PC-3 (cell line): Measurements from ENCODE around the gene HOXA9. TPM values are rescaled to one million over a fixed set of nuclear protein-coding genes. Genes with fewer than 3 reads are reported as not detected.

Experiments used
- ATAC-seq: fragments of 200-7000 bp; cut with Tn5 transposase; 2 replicates; pipeline ENCODE4 v1.9.1; 2020; ENCODE audit warnings: mild to moderate bottlenecking, moderate library complexity
- Bru-seq: library from RNA; stranded (reverse); fragments of 400-500 nt; gene quantifications from one replicate; lab custom pipeline; 2021; lab: Mats Ljungman, UMichigan
- BruChase-seq, 2 experiments: library from RNA; stranded (reverse); fragments of 400-500 nt; gene quantifications; one replicate each; lab custom pipeline; 2021; lab: Mats Ljungman, UMichigan
- BruUV-seq: library from RNA; stranded (reverse); fragments of 400-500 nt; replicated peaks from 2 replicates; lab custom pipeline; 2021; lab: Mats Ljungman, UMichigan
- CTCF ChIA-PET: fragments of 300-600 bp; sonication (Branson Sonifier 250); formaldehyde crosslinking; loops from one replicate; lab custom pipeline; 2022; ENCODE audit warnings: antibody characterized with exemption; lab: Charles Lee
- POLR2A ChIA-PET: fragments of 300-600 bp; sonication (Branson Sonifier 250); formaldehyde crosslinking; loops from one replicate; lab custom pipeline; 2022; ENCODE audit warnings: antibody characterized with exemption; ENCODE audit not compliant: unreplicated experiment; lab: Charles Lee
- DNase-seq: peaks from one replicate; pipeline ENCODE4 v3.0.0-alpha.2; 2015
- H2AFZ ChIP-seq: fragments of 300-600 bp; sonication (generic); 2 replicates; pipeline ENCODE4 v1.6.0; 2016; ENCODE audit warnings: antibody characterized with exemption, low read length
- H3F3A ChIP-seq: fragments of 300-600 bp; sonication (generic); one replicate; pipeline ENCODE4 v1.6.0; 2017; ENCODE audit warnings: antibody characterized with exemption, low read length, control low read depth, mild to moderate bottlenecking; ENCODE audit not compliant: unreplicated experiment
- H3K27ac ChIP-seq: fragments of 300-600 bp; sonication (generic); 2 replicates; pipeline ENCODE4 v1.5.1; 2016; ENCODE audit warnings: mild to moderate bottlenecking, low read length
- H3K27me3 ChIP-seq: fragments of 300-600 bp; sonication (generic); 2 replicates; pipeline ENCODE4 v1.6.1; 2016; ENCODE audit warnings: low read length, mixed read lengths
- H3K36me3 ChIP-seq: fragments of 300-600 bp; sonication (generic); 2 replicates; pipeline ENCODE4 v1.6.1; 2016; ENCODE audit warnings: low read depth, mixed run types, low read length, mixed read lengths
- H3K4me1 ChIP-seq: fragments of 300-600 bp; sonication (generic); 2 replicates; pipeline ENCODE4 v1.5.1; 2016; ENCODE audit warnings: low read length; ENCODE audit not compliant: insufficient read depth
- H3K4me2 ChIP-seq: fragments of 300-600 bp; sonication (generic); 2 replicates; pipeline ENCODE4 v1.6.0; 2016; ENCODE audit warnings: low read length
- H3K4me3 ChIP-seq: fragments of 300-600 bp; sonication (generic); 2 replicates; pipeline ENCODE4 v1.5.1; 2016; ENCODE audit warnings: mild to moderate bottlenecking, low read length, mixed read lengths
- H3K79me2 ChIP-seq: fragments of 300-600 bp; sonication (generic); 2 replicates; pipeline ENCODE4 v1.6.1; 2017; ENCODE audit warnings: low read length, mixed read lengths
- H3K9ac ChIP-seq: fragments of 300-600 bp; sonication (generic); 2 replicates; pipeline ENCODE4 v1.6.0; 2016; ENCODE audit warnings: mild to moderate bottlenecking, low read length
- H3K9me2 ChIP-seq: fragments of 300-600 bp; sonication (generic); replicated peaks from 2 replicates; pipeline ENCODE4 v1.6.1; 2016; ENCODE audit warnings: mixed run types, low read length, mixed read lengths
- H3K9me3 ChIP-seq: fragments of 300-600 bp; sonication (generic); 2 replicates; pipeline ENCODE4 v1.6.1; 2016; ENCODE audit warnings: low read length, mixed read lengths
- H4K20me1 ChIP-seq: fragments of 300-600 bp; sonication (generic); 2 replicates; pipeline ENCODE4 v1.6.1; 2016; ENCODE audit warnings: low read length, mixed read lengths
- CTCF ChIP-seq: fragments of 300-600 bp; sonication (generic); conservative IDR thresholded peaks from 2 replicates; pipeline ENCODE4 v1.5.1; 2017; ENCODE audit warnings: antibody characterized with exemption, low read depth, mild to moderate bottlenecking, low read length
- EZH2 ChIP-seq: fragments of 300-600 bp; sonication (generic); IDR thresholded peaks from one replicate; pipeline ENCODE4 v1.6.1; 2017; ENCODE audit warnings: antibody characterized with exemption, mild to moderate bottlenecking, low read length; ENCODE audit not compliant: unreplicated experiment
- EZH2phosphoT487 ChIP-seq: fragments of 300-600 bp; sonication (generic); IDR thresholded peaks from 2 replicates; pipeline ENCODE4 v1.6.1; 2018; ENCODE audit warnings: mild to moderate bottlenecking, antibody characterized with exemption, low read length, borderline replicate concordance
- intact Hi-C: fragments of 100-400 bp; cut with micrococcal nuclease; formaldehyde crosslinking; loops from 2 replicates; pipeline ENCODE4 v1.9.0; 2023
- long read RNA-seq: library from polyadenylated mRNA; unstranded; transcript quantifications from one replicate; pipeline ENCODE4 v2.0.0, GENCODE V29; 2021; ENCODE audit not compliant: unreplicated experiment
- total RNA-seq: library from RNA; depleted of rRNA; stranded (reverse); fragments of >200 nt; gene quantifications from 2 replicates; pipeline ENCODE4 v1.2.3, GENCODE V29; 2014; rRNA removed

HOXA9 gene
- total RNA-seq: 69.0 and 85.3 TPM in 2 replicates
- Bru-seq, nascent RNA: percentile 97 among the genes with signal in this experiment
- percentile 96 among the genes with signal in this experiment for BruChase-seq, experiment 1, labeled RNA remaining after a 6-hour chase
- BruChase-seq, experiment 2, labeled RNA remaining after a 2-hour chase: percentile 99 among the genes with signal in this experiment
- long read RNA-seq, transcript HOXA9-201 (2 exons, 2,060 nt): minor isoform, 11 of 110 reads
- long read RNA-seq, transcript HOXA9-202 (3 exons, 797 nt): major isoform, 56 of 110 reads
- long read RNA-seq, partial matches to known transcripts: 1 of 110 reads
- long read RNA-seq, other reads (novel, unspliced or antisense): 42 of 110 reads

- H3K9me2 ChIP-seq: no peaks in the 10 kb centered on the region
- peak within 1 kb of the TSS; percentile 97 for H3K27ac ChIP-seq
- H3K27me3 ChIP-seq: no peaks in the 10 kb centered on the region
- ATAC-seq: peak; percentile 4
- peaks cover 89% of the 10 kb centered on the region for H3K79me2 ChIP-seq
- peak within 1 kb of the TSS; percentile 65 for H2AFZ ChIP-seq
- peak within 1 kb of the TSS; percentile 93 for H3K4me2 ChIP-seq
- no TSS peak for BruUV-seq
- no peaks in the 10 kb centered on the region for H3K9me3 ChIP-seq
- DNase-seq: peak; percentile 94
- intact Hi-C loops: loop anchor here (1.0 to 5.0 kb wide), 5 partner anchors 10 to 1008 kb away; partner anchors contain the start of genes CBX3, HNRNPA2B1 and HOXA13
- H3F3A ChIP-seq: peaks cover 5% of the 10 kb centered on the region
- peaks cover 23% of the 10 kb centered on the region for H3K36me3 ChIP-seq
- H4K20me1 ChIP-seq: peaks cover 20% of the 10 kb centered on the region
- H3K9ac ChIP-seq: peak within 1 kb of the TSS; percentile 90
- TF ChIP-seq CTCF (no peak), EZH2phosphoT487 (peak; percentile 38; the same call in 1 of the 2 replicates)
- H3K4me3 ChIP-seq: peak within 1 kb of the TSS; percentile 84
- ChIA-PET CTCF (no interaction called here), POLR2A (interaction anchor here (0.6 to 1.2 kb wide), 8 partner anchors 10 to 756 kb away, joined by 3 to 5 read pairs (median 3); no protein-coding TSS in a partner anchor)
- H3K4me1 ChIP-seq: peaks cover 12% of the 10 kb centered on the region
These were observed at the start of gene HOXA9 for GRCh38 chr7:27165089-27165995. TSS of gene HOXA9 (minus strand) at chr7:27165537. CDS start at chr7:27165457, 80 bp downstream.

- BruUV-seq: no TSS peak
- Histone ChIP-seq H3K9me2 (no peaks in the 10 kb centered on the region), H3K4me3 (no peak overlapping the region), H3K9me3 (no peaks in the 10 kb centered on the region), H3K4me1 (peaks cover 12% of the 10 kb centered on the region), H3K79me2 (no peaks in the 10 kb centered on the region), H3K36me3 (no peaks in the 10 kb centered on the region), H3K27ac (no peak overlapping the region), H3K9ac (no peak overlapping the region), H3F3A (no peaks in the 10 kb centered on the region), H3K4me2 (no peak overlapping the region), H3K27me3 (no peaks in the 10 kb centered on the region), H4K20me1 (no peaks in the 10 kb centered on the region), H2AFZ (no peak overlapping the region; the same call in 1 of the 2 replicates)
- CTCF ChIA-PET: no interaction called here
- TF ChIP-seq CTCF (no peak), EZH2 (no peak), EZH2phosphoT487 (no peak)
- intact Hi-C loops: no loop called here
- POLR2A ChIA-PET: no interaction called here
- DNase-seq (no peak), ATAC-seq (no peak)
These were observed 49.1 kb upstream of the HOXA9 start for GRCh38 chr7:27214239-27214950.
